Chondrocyte (in vitro differentiated cells): Measurements from ENCODE around the gene RFNG. TPM values are rescaled to one million over a fixed set of nuclear protein-coding genes. Genes with fewer than 3 reads are reported as not detected.

ENCODE experiments used
- DNase-seq: peaks from one replicate; pipeline ENCODE4 v3.0.0; 2021; ENCODE audit warnings: mixed read lengths, low spot score
- H3K27ac Mint-ChIP-seq: one replicate; pipeline ENCODE4 v1.8.0; 2021; ENCODE audit warnings: mild to moderate bottlenecking, moderate library complexity, mixed read lengths; ENCODE audit not compliant: unreplicated experiment
- H3K27me3 Mint-ChIP-seq: 2 replicates; pipeline ENCODE4 v1.8.0; 2021; ENCODE audit warnings: low read depth, mixed read lengths
- H3K36me3 Mint-ChIP-seq: 2 replicates; pipeline ENCODE4 v1.8.0; 2021; ENCODE audit warnings: low read depth, mixed read lengths
- H3K4me1 Mint-ChIP-seq: 2 replicates; pipeline ENCODE4 v1.8.0; 2021; ENCODE audit warnings: low read depth, mild to moderate bottlenecking, mixed read lengths
- H3K4me3 Mint-ChIP-seq: one replicate; pipeline ENCODE4 v1.8.0; 2021; ENCODE audit warnings: mild to moderate bottlenecking, moderate library complexity, mixed read lengths; ENCODE audit not compliant: unreplicated experiment
- H3K9me3 Mint-ChIP-seq: 2 replicates; pipeline ENCODE4 v1.8.0; 2021; ENCODE audit warnings: low read depth, mixed read lengths
- CTCF ChIP-seq: fragments of 200-600 bp; sonication (generic); IDR thresholded peaks from 2 replicates; pipeline ENCODE4 v1.5.0; 2021; ENCODE audit warnings: antibody characterized with exemption, mild to moderate bottlenecking, moderate library complexity
- total RNA-seq: library from RNA; stranded (reverse); gene quantifications from 3 replicates; pipeline ENCODE4 v1.2.1, GENCODE V29; 2021

Gene RFNG
- total RNA-seq, 1 donor from 2014 or later, result 47.4 TPM

GRCh38 chr17:82010575-82011525, 40.8 kb downstream of the RFNG start:
- no peaks in the 10 kb centered on the region for H3K27me3 Mint-ChIP-seq
- H3K36me3 Mint-ChIP-seq, result no peaks in the 10 kb centered on the region
- H3K4me3 Mint-ChIP-seq, result no peak overlapping the region
- H3K4me1 Mint-ChIP-seq, result peaks cover 4% of the 10 kb centered on the region
- H3K9me3 Mint-ChIP-seq, result no peaks in the 10 kb centered on the region
- no peak overlapping the region for H3K27ac Mint-ChIP-seq
- no peak for DNase-seq
- TF ChIP-seq CTCF, result no peak

- no peak overlapping the region for H3K4me3 Mint-ChIP-seq
- H3K36me3 Mint-ChIP-seq, result no peaks in the 10 kb centered on the region
- H3K4me1 Mint-ChIP-seq, result peaks cover 4% of the 10 kb centered on the region
- no peaks in the 10 kb centered on the region for H3K27me3 Mint-ChIP-seq
- DNase-seq, result no peak
- H3K9me3 Mint-ChIP-seq, result no peaks in the 10 kb centered on the region
- H3K27ac Mint-ChIP-seq, result no peak overlapping the region
- no peak for TF ChIP-seq CTCF
These were observed 42.2 kb downstream of the RFNG start for GRCh38 chr17:82009413-82009812.

- no peak overlapping the region for H3K4me3 Mint-ChIP-seq
- H3K4me1 Mint-ChIP-seq, result peaks cover 5% of the 10 kb centered on the region
- no peaks in the 10 kb centered on the region for H3K36me3 Mint-ChIP-seq
- H3K27ac Mint-ChIP-seq, result no peak overlapping the region
- TF ChIP-seq CTCF, result no peak
- H3K27me3 Mint-ChIP-seq, result no peaks in the 10 kb centered on the region
- DNase-seq, result no peak
- no peaks in the 10 kb centered on the region for H3K9me3 Mint-ChIP-seq
These were observed 42.6 kb downstream of the RFNG start for GRCh38 chr17:82008941-82009405.

- no peak for DNase-seq
These were observed 43.2 kb downstream of the RFNG start for GRCh38 chr17:82008258-82008940.

More at GRCh38 chr17:82008258-82008940, 43.2 kb downstream of the RFNG start:
- Mint-ChIP-seq H3K27me3 (no peaks in the 10 kb centered on the region), H3K9me3 (no peaks in the 10 kb centered on the region), H3K4me1 (peaks cover 11% of the 10 kb centered on the region), H3K36me3 (no peaks in the 10 kb centered on the region), H3K27ac (no peak overlapping the region), H3K4me3 (no peak overlapping the region)
- TF ChIP-seq CTCF, result no peak
